ENCODE results near the gene COL6A6. TPM values are rescaled to one million over a fixed set of nuclear protein-coding genes. Genes with fewer than 3 reads are reported as not detected.

Gene COL6A6
- total RNA-seq, 1 experiment from 2014 or later = 0.11 TPM

GRCh38 chr3:130537673-130538304 is 20.8 kb downstream of the COL6A6 start:
- H3T11ph ChIP-seq (ENCODE audit: low read length) = no peak overlapping the region
- Mint-ChIP-seq H3K9me3 (no peaks in the 10 kb centered on the region), H3K4me3 (no peak overlapping the region), H3K27ac (no peak overlapping the region), H3K36me3 (ENCODE audit: insufficient read depth in 1 of 3, low read depth in 3 of 3) (no peaks in the 10 kb centered on the region), H3K27me3 (ENCODE audit: low read depth) (no peaks in the 10 kb centered on the region; the same call in none of the 2 replicates), H3K4me1 (no peaks in the 10 kb centered on the region)
- no peak overlapping the region for H3K27ac ChIP-seq (ENCODE audit: insufficient read length, low read depth, low read length)
- no peak overlapping the region for H2BK20ac ChIP-seq (ENCODE audit: low read depth, low read length, poor library complexity, severe bottlenecking)
- H3K23ac ChIP-seq (ENCODE audit: insufficient read length, low read depth, low read length) = no peak overlapping the region
- no peaks in the 10 kb centered on the region for H3K79me1 ChIP-seq (ENCODE audit: insufficient read depth, low read depth, low read length, poor library complexity, severe bottlenecking)
- H2AFZ ChIP-seq (ENCODE audit: low read length) = no peak overlapping the region
- H2BK15ac ChIP-seq (ENCODE audit: low read depth, low read length) = no peak overlapping the region
- no peak overlapping the region for H4K8ac ChIP-seq (replicated peaks; ENCODE audit: insufficient read length, low read depth, low read length)
- H3K79me2 ChIP-seq (ENCODE audit: insufficient read depth, low read length) = no peaks in the 10 kb centered on the region
- no peak overlapping the region for H2BK120ac ChIP-seq (ENCODE audit: low read depth, low read length, poor library complexity, severe bottlenecking)
- no peak overlapping the region for H3K4me2 ChIP-seq (ENCODE audit: insufficient read depth, insufficient read length, low read length)
- DNase-seq = no peak
- H4K20me1 ChIP-seq (ENCODE audit: control insufficient read depth, insufficient read depth, insufficient read length) = no peaks in the 10 kb centered on the region
- no peak overlapping the region for H3K18ac ChIP-seq (ENCODE audit: insufficient read length, low read depth, low read length)
- no peak overlapping the region for H2BK5ac ChIP-seq (ENCODE audit: insufficient read length, low read length)
- H3K9ac ChIP-seq (ENCODE audit: extremely low read depth, insufficient read length, low read length) = no peak overlapping the region
- no peak overlapping the region for H4K91ac ChIP-seq (ENCODE audit: insufficient read length, low read depth, low read length)
- no peak overlapping the region for H3K14ac ChIP-seq (ENCODE audit: insufficient read depth, low read length)
- no peak overlapping the region for H2AK5ac ChIP-seq (ENCODE audit: insufficient read length, low read length)
- H3K23me2 ChIP-seq (ENCODE audit: insufficient read length, low read depth, low read length, poor library complexity, severe bottlenecking) = no peaks in the 10 kb centered on the region
- H4K5ac ChIP-seq (ENCODE audit: insufficient read length, low read depth, low read length) = no peak overlapping the region
- H3K56ac ChIP-seq (ENCODE audit: insufficient read length, low read depth, low read length) = no peak overlapping the region
- no peak for TF ChIP-seq CTCF (conservative IDR thresholded peaks at IDR 0.05)
- H3K4ac ChIP-seq (ENCODE audit: low read depth, low read length) = no peak overlapping the region
- H3K27me3 ChIP-seq (ENCODE audit: insufficient read depth, low read length) = no peaks in the 10 kb centered on the region
- H2BK12ac ChIP-seq (ENCODE audit: insufficient read length, low read depth, low read length) = no peak overlapping the region
- H3K9me3 ChIP-seq (ENCODE audit: control insufficient read depth, low read depth, low read length) = no peaks in the 10 kb centered on the region
- H3K4me1 ChIP-seq (ENCODE audit: insufficient read depth, low read length) = no peaks in the 10 kb centered on the region
- WGBS (ENCODE audit: extremely low coverage, insufficient read length, low lambda C conversion rate) = no CpG with 5 or more reads among the region's 1 CpG
